ENCODE data around the gene RTN4RL1. TPM values are rescaled to one million over a fixed set of nuclear protein-coding genes. Genes with fewer than 3 reads are reported as not detected.

The RTN4RL1 gene
- total and polyA plus RNA-seq, 2 of the 13 experiments (the other 11 are each of a cell fraction or from before 2014, with no cell fraction given): 0.01 TPM; not detected in 1

DNA sequence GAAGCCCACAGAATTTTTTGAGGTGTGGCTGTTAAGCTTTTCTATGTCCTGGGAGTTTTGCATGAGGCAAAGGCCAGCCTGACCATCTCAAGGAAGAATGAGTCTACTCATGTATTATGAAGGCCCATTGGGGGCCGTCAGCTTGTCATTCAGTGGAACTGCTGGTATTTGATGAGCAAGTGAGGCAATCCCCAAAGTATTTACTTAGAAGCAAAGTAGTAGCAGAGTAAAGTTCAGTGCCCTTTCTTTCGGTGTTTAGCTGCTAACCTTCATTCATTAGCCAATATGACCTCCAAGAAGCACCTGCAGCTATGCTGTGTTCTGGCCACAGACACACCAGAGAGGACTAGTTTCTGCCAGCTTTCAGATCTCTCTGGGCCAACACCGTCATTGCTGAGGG is 115.1 kb downstream of the RTN4RL1 start (continued):
- TF ChIP-seq, protein P1, sequence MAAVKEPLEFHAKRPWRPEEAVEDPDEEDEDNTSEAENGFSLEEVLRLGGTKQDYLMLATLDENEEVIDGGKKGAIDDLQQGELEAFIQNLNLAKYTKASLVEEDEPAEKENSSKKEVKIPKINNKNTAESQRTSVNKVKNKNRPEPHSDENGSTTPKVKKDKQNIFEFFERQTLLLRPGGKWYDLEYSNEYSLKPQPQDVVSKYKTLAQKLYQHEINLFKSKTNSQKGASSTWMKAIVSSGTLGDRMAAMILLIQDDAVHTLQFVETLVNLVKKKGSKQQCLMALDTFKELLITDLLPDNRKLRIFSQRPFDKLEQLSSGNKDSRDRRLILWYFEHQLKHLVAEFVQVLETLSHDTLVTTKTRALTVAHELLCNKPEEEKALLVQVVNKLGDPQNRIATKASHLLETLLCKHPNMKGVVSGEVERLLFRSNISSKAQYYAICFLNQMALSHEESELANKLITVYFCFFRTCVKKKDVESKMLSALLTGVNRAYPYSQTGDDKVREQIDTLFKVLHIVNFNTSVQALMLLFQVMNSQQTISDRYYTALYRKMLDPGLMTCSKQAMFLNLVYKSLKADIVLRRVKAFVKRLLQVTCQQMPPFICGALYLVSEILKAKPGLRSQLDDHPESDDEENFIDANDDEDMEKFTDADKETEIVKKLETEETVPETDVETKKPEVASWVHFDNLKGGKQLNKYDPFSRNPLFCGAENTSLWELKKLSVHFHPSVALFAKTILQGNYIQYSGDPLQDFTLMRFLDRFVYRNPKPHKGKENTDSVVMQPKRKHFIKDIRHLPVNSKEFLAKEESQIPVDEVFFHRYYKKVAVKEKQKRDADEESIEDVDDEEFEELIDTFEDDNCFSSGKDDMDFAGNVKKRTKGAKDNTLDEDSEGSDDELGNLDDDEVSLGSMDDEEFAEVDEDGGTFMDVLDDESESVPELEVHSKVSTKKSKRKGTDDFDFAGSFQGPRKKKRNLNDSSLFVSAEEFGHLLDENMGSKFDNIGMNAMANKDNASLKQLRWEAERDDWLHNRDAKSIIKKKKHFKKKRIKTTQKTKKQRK (IDR thresholded peaks at IDR 0.05; ENCODE audit: low read length): no peak
- TF ChIP-seq MED13 (CRISPR knock-in tag; IDR thresholded peaks at IDR 0.05) (no peak), EP300 (IDR thresholded peaks at IDR 0.05; ENCODE audit: low read depth in 2 of 2, low read length in 2 of 2) (peak in 1 of 2 experiments; percentile 62; a peak in 1 of 4 replicates), EP300 (CRISPR knock-in tag; IDR thresholded peaks at IDR 0.05; ENCODE audit: borderline replicate concordance) (no peak), IKZF1 (IDR thresholded peaks at IDR 0.05) (no peak), ZNF282 (IDR thresholded peaks at IDR 0.05; ENCODE audit: partially characterized antibody) (no peak), HOXA7 (CRISPR knock-in tag; IDR thresholded peaks at IDR 0.05) (no peak), ZIK1 (CRISPR knock-in tag; IDR thresholded peaks at IDR 0.05; ENCODE audit: borderline replicate concordance, low read depth) (no peak), ZNF589 (CRISPR knock-in tag; conservative IDR thresholded peaks at IDR 0.05) (no peak), SOX13 (IDR thresholded peaks at IDR 0.05) (no peak), SOX13 (CRISPR knock-in tag; conservative IDR thresholded peaks at IDR 0.05 in 1 of 2, IDR thresholded peaks at IDR 0.05 in 1 of 2) (peak in 1 of 2 experiments; percentile 45; a peak in 2 of 4 replicates), FLYWCH1 (CRISPR knock-in tag; IDR thresholded peaks at IDR 0.05) (no peak), ZNF607 (CRISPR knock-in tag; IDR thresholded peaks at IDR 0.05; ENCODE audit: borderline replicate concordance) (no peak), SNRNP70 (IDR thresholded peaks at IDR 0.05; ENCODE audit: low read depth, low read length) (no peak), RORA (CRISPR knock-in tag; IDR thresholded peaks at IDR 0.05) (no peak)
- TF ChIP-seq, protein P2, sequence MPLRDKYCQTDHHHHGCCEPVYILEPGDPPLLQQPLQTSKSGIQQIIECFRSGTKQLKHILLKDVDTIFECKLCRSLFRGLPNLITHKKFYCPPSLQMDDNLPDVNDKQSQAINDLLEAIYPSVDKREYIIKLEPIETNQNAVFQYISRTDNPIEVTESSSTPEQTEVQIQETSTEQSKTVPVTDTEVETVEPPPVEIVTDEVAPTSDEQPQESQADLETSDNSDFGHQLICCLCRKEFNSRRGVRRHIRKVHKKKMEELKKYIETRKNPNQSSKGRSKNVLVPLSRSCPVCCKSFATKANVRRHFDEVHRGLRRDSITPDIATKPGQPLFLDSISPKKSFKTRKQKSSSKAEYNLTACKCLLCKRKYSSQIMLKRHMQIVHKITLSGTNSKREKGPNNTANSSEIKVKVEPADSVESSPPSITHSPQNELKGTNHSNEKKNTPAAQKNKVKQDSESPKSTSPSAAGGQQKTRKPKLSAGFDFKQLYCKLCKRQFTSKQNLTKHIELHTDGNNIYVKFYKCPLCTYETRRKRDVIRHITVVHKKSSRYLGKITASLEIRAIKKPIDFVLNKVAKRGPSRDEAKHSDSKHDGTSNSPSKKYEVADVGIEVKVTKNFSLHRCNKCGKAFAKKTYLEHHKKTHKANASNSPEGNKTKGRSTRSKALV (CRISPR knock-in tag; IDR thresholded peaks at IDR 0.05): peak; percentile 23; the same call in 1 of the 2 replicates
- TF ChIP-seq, protein P3, sequence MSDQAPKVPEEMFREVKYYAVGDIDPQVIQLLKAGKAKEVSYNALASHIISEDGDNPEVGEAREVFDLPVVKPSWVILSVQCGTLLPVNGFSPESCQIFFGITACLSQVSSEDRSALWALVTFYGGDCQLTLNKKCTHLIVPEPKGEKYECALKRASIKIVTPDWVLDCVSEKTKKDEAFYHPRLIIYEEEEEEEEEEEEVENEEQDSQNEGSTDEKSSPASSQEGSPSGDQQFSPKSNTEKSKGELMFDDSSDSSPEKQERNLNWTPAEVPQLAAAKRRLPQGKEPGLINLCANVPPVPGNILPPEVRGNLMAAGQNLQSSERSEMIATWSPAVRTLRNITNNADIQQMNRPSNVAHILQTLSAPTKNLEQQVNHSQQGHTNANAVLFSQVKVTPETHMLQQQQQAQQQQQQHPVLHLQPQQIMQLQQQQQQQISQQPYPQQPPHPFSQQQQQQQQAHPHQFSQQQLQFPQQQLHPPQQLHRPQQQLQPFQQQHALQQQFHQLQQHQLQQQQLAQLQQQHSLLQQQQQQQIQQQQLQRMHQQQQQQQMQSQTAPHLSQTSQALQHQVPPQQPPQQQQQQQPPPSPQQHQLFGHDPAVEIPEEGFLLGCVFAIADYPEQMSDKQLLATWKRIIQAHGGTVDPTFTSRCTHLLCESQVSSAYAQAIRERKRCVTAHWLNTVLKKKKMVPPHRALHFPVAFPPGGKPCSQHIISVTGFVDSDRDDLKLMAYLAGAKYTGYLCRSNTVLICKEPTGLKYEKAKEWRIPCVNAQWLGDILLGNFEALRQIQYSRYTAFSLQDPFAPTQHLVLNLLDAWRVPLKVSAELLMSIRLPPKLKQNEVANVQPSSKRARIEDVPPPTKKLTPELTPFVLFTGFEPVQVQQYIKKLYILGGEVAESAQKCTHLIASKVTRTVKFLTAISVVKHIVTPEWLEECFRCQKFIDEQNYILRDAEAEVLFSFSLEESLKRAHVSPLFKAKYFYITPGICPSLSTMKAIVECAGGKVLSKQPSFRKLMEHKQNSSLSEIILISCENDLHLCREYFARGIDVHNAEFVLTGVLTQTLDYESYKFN (CRISPR knock-in tag; conservative IDR thresholded peaks at IDR 0.05): 0 out of 2 replicates have a peak, but pooled peaks have one; percentile 30
- TF ChIP-seq, protein P4, sequence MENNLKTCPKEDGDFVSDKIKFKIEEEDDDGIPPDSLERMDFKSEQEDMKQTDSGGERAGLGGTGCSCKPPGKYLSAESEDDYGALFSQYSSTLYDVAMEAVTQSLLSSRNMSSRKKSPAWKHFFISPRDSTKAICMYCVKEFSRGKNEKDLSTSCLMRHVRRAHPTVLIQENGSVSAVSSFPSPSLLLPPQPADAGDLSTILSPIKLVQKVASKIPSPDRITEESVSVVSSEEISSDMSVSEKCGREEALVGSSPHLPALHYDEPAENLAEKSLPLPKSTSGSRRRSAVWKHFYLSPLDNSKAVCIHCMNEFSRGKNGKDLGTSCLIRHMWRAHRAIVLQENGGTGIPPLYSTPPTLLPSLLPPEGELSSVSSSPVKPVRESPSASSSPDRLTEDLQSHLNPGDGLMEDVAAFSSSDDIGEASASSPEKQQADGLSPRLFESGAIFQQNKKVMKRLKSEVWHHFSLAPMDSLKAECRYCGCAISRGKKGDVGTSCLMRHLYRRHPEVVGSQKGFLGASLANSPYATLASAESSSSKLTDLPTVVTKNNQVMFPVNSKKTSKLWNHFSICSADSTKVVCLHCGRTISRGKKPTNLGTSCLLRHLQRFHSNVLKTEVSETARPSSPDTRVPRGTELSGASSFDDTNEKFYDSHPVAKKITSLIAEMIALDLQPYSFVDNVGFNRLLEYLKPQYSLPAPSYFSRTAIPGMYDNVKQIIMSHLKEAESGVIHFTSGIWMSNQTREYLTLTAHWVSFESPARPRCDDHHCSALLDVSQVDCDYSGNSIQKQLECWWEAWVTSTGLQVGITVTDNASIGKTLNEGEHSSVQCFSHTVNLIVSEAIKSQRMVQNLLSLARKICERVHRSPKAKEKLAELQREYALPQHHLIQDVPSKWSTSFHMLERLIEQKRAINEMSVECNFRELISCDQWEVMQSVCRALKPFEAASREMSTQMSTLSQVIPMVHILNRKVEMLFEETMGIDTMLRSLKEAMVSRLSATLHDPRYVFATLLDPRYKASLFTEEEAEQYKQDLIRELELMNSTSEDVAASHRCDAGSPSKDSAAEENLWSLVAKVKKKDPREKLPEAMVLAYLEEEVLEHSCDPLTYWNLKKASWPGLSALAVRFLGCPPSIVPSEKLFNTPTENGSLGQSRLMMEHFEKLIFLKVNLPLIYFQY (CRISPR knock-in tag; IDR thresholded peaks at IDR 0.05; ENCODE audit: borderline replicate concordance): no peak

Data from HepG2 (cell line).